Kidney epithelial cell (primary cell): ENCODE data around the gene ELOF1. TPM values are rescaled to one million over a fixed set of nuclear protein-coding genes. Genes with fewer than 3 reads are reported as not detected.
A peak's percentile ranks its signal among the peaks of the same experiment; 100 is the strongest.

Experiments used
- DNase-seq: peaks from one replicate; pipeline ENCODE4 v3.0.0-alpha.2; 2010; ENCODE audit warnings: low read depth
- H3K27me3 ChIP-seq: 2 replicates; pipeline ENCODE4 v1.6.0; 2011; ENCODE audit warnings: low read length; ENCODE audit not compliant: control insufficient read depth, insufficient read depth
- H3K36me3 ChIP-seq: 2 replicates; pipeline ENCODE4 v1.5.1; 2011; ENCODE audit warnings: low read length; ENCODE audit not compliant: control insufficient read depth, insufficient read depth
- H3K4me3 ChIP-seq: 2 replicates; pipeline ENCODE4 v1.5.1; 2011; ENCODE audit warnings: low read depth, mild to moderate bottlenecking, control low read depth, low read length
- CTCF ChIP-seq: IDR thresholded peaks from 2 replicates; pipeline ENCODE4 v1.5.1; 2011; ENCODE audit warnings: mild to moderate bottlenecking, moderate library complexity, low read length, control low read depth, inconsistent platforms; ENCODE audit not compliant: insufficient read depth, poor library complexity, severe bottlenecking
- total RNA-seq: library from RNA; depleted of rRNA; stranded (reverse); fragments of >200 nt; gene quantifications from 2 replicates; pipeline ENCODE4 v1.2.3, GENCODE V29; 2015

ELOF1 gene
- total RNA-seq, 1 donor from 2014 or later = 69.6 TPM

- no peaks in the 10 kb centered on the region for H3K36me3 ChIP-seq
- TF ChIP-seq CTCF = no peak
- H3K27me3 ChIP-seq = no peaks in the 10 kb centered on the region
- H3K4me3 ChIP-seq = no peak overlapping the region
- DNase-seq = no peak
These were observed 37.1 kb upstream of the ELOF1 start for GRCh38 chr19:11596156-11596555.

- H3K27me3 ChIP-seq = no peaks in the 10 kb centered on the region
- H3K36me3 ChIP-seq = no peaks in the 10 kb centered on the region
- H3K4me3 ChIP-seq = no peak overlapping the region
- no peak for TF ChIP-seq CTCF
- no peak for DNase-seq
These were observed 35.1 kb upstream of the ELOF1 start for GRCh38 chr19:11594084-11594483.

- H3K4me3 ChIP-seq = no peak overlapping the region
- no peak for TF ChIP-seq CTCF
- DNase-seq = no peak
These were observed 29.1 kb upstream of the ELOF1 start for GRCh38 chr19:11587975-11588631.

GRCh38 chr19:11587302-11587974 is 28.4 kb upstream of the ELOF1 start:
- TF ChIP-seq CTCF = peak; percentile 90
- Histone ChIP-seq H3K4me3 (no peak overlapping the region), H3K27me3 (no peaks in the 10 kb centered on the region), H3K36me3 (no peaks in the 10 kb centered on the region)
- no peak for DNase-seq

More at GRCh38 chr19:11587975-11588631, 29.1 kb upstream of the ELOF1 start:
- Histone ChIP-seq H3K27me3 (no peaks in the 10 kb centered on the region), H3K36me3 (no peaks in the 10 kb centered on the region)

- H3K27me3 ChIP-seq = no peaks in the 10 kb centered on the region
- TF ChIP-seq CTCF = no peak
- no peaks in the 10 kb centered on the region for H3K36me3 ChIP-seq
- no peak overlapping the region for H3K4me3 ChIP-seq
- no peak for DNase-seq
These were observed 27.3 kb upstream of the ELOF1 start for GRCh38 chr19:11586331-11586730.

GRCh38 chr19:11581740-11582139 is 22.7 kb upstream of the ELOF1 start:
- TF ChIP-seq CTCF = no peak
- no peaks in the 10 kb centered on the region for H3K36me3 ChIP-seq
- H3K4me3 ChIP-seq = no peak overlapping the region
- no peak for DNase-seq
- H3K27me3 ChIP-seq = peaks cover 3% of the 10 kb centered on the region
